GM12878 (cell line): ENCODE measurements around the gene IFI44L.

Source experiments
- NFYB ChIP-seq: IDR thresholded peaks from 2 replicates; pipeline ENCODE4 v1.6.1; 2011; ENCODE audit warnings: low read depth, mild to moderate bottlenecking, low read length, improper control_type of control experiment, moderate library complexity; ENCODE audit not compliant: insufficient read depth
- POLR2A ChIP-seq: IDR thresholded peaks from 2 replicates; pipeline ENCODE4 v1.6.1; 2011; ENCODE audit warnings: low read depth, mild to moderate bottlenecking, low read length
- POLR2AphosphoS5 ChIP-seq: IDR thresholded peaks from 2 replicates; pipeline ENCODE4 v1.6.1; 2011; ENCODE audit warnings: mild to moderate bottlenecking, low read length, inconsistent platforms
- RCOR1 ChIP-seq: conservative IDR thresholded peaks from 2 replicates; pipeline ENCODE4 v1.6.1; 2012; ENCODE audit warnings: low read depth, low read length, improper control_type of control experiment
- SUZ12 ChIP-seq: fragments of 200-600 bp; sonication (generic); IDR thresholded peaks from one replicate; pipeline ENCODE4 v1.6.1; 2018; ENCODE audit warnings: antibody characterized with exemption, mild to moderate bottlenecking; ENCODE audit not compliant: unreplicated experiment
- YY1 ChIP-seq: IDR thresholded peaks from 2 replicates; pipeline ENCODE4 v1.6.1; 2011; ENCODE audit warnings: low read depth, mild to moderate bottlenecking, low read length
- TF ChIP-seq, protein P1 (sequence below): fragments of 450-650 bp; formaldehyde crosslinking; IDR thresholded peaks from 2 replicates; pipeline ENCODE4 v1.4.0; 2020; ENCODE audit warnings: mild to moderate bottlenecking, moderate library complexity
- TF ChIP-seq, protein P2 (sequence below): IDR thresholded peaks from 2 replicates; pipeline ENCODE4 v1.6.1; 2011; ENCODE audit warnings: mild to moderate bottlenecking, low read depth, low read length, moderate library complexity; ENCODE audit not compliant: insufficient replicate concordance

- TF ChIP-seq RCOR1 (no peak), YY1 (no peak), POLR2AphosphoS5 (no peak), NFYB (no peak), POLR2A (no peak), SUZ12 (no peak)
- TF ChIP-seq, protein P1, sequence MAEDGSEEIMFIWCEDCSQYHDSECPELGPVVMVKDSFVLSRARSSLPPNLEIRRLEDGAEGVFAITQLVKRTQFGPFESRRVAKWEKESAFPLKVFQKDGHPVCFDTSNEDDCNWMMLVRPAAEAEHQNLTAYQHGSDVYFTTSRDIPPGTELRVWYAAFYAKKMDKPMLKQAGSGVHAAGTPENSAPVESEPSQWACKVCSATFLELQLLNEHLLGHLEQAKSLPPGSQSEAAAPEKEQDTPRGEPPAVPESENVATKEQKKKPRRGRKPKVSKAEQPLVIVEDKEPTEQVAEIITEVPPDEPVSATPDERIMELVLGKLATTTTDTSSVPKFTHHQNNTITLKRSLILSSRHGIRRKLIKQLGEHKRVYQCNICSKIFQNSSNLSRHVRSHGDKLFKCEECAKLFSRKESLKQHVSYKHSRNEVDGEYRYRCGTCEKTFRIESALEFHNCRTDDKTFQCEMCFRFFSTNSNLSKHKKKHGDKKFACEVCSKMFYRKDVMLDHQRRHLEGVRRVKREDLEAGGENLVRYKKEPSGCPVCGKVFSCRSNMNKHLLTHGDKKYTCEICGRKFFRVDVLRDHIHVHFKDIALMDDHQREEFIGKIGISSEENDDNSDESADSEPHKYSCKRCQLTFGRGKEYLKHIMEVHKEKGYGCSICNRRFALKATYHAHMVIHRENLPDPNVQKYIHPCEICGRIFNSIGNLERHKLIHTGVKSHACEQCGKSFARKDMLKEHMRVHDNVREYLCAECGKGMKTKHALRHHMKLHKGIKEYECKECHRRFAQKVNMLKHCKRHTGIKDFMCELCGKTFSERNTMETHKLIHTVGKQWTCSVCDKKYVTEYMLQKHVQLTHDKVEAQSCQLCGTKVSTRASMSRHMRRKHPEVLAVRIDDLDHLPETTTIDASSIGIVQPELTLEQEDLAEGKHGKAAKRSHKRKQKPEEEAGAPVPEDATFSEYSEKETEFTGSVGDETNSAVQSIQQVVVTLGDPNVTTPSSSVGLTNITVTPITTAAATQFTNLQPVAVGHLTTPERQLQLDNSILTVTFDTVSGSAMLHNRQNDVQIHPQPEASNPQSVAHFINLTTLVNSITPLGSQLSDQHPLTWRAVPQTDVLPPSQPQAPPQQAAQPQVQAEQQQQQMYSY = no peak
- TF ChIP-seq, protein P2, sequence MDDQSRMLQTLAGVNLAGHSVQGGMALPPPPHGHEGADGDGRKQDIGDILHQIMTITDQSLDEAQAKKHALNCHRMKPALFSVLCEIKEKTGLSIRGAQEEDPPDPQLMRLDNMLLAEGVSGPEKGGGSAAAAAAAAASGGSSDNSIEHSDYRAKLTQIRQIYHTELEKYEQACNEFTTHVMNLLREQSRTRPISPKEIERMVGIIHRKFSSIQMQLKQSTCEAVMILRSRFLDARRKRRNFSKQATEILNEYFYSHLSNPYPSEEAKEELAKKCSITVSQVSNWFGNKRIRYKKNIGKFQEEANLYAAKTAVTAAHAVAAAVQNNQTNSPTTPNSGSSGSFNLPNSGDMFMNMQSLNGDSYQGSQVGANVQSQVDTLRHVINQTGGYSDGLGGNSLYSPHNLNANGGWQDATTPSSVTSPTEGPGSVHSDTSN = no peak
Observed at GRCh38 chr1:78640462-78640861, 20.2 kb downstream of the IFI44L start.
